H9 (cell line): ENCODE results near the gene NCK1. TPM values are rescaled to one million over a fixed set of nuclear protein-coding genes. Genes with fewer than 3 reads are reported as not detected.

Source experiments
- DNase-seq: peaks from one replicate; pipeline ENCODE4 v3.0.0-alpha.2; 2017
- H2AFZ ChIP-seq: one replicate; pipeline ENCODE4 v1.6.1; 2013; ENCODE audit warnings: mild to moderate bottlenecking, low read length, control low read depth, moderate library complexity
- H2AK5ac ChIP-seq: 2 replicates; pipeline ENCODE4 v1.6.1; 2013; ENCODE audit warnings: low read length, control low read depth, mixed read lengths; ENCODE audit not compliant: insufficient read length
- H2BK120ac ChIP-seq: one replicate; pipeline ENCODE4 v1.6.1; 2013; ENCODE audit warnings: low read depth, mild to moderate bottlenecking, low read length, control low read depth, inconsistent platforms; ENCODE audit not compliant: poor library complexity, severe bottlenecking
- H2BK12ac ChIP-seq: 2 replicates; pipeline ENCODE4 v1.6.1; 2013; ENCODE audit warnings: low read length, control low read depth, mixed read lengths, low read depth; ENCODE audit not compliant: insufficient read length
- H2BK15ac ChIP-seq: 2 replicates; pipeline ENCODE4 v1.6.1; 2013; ENCODE audit warnings: low read depth, low read length, control low read depth
- H2BK20ac ChIP-seq: one replicate; pipeline ENCODE4 v1.6.1; 2013; ENCODE audit warnings: low read depth, mild to moderate bottlenecking, low read length, control low read depth, inconsistent platforms; ENCODE audit not compliant: poor library complexity, severe bottlenecking
- H2BK5ac ChIP-seq: 2 replicates; pipeline ENCODE4 v1.6.1; 2013; ENCODE audit warnings: low read length, control low read depth, mixed read lengths; ENCODE audit not compliant: insufficient read length
- H3K14ac ChIP-seq: 2 replicates; pipeline ENCODE4 v1.6.1; 2013; ENCODE audit warnings: low read length, control low read depth; ENCODE audit not compliant: insufficient read depth
- H3K18ac ChIP-seq: 2 replicates; pipeline ENCODE4 v1.6.1; 2013; ENCODE audit warnings: low read depth, mild to moderate bottlenecking, mixed read lengths, low read length, control low read depth; ENCODE audit not compliant: insufficient read length
- H3K23ac ChIP-seq: 2 replicates; pipeline ENCODE4 v1.6.1; 2013; ENCODE audit warnings: low read length, control low read depth, mixed read lengths, low read depth; ENCODE audit not compliant: insufficient read length
- H3K23me2 ChIP-seq: 2 replicates; pipeline ENCODE4 v1.6.1; 2013; ENCODE audit warnings: low read depth, mild to moderate bottlenecking, mixed read lengths, low read length, control low read depth; ENCODE audit not compliant: insufficient read length, poor library complexity, severe bottlenecking
- H3K27ac ChIP-seq: 2 replicates; pipeline ENCODE4 v1.5.1; 2013; ENCODE audit warnings: low read length, control low read depth, mixed read lengths, low read depth; ENCODE audit not compliant: insufficient read length
- H3K27me3 ChIP-seq: 2 replicates; pipeline ENCODE4 v1.6.1; 2013; ENCODE audit warnings: low read length, control low read depth, inconsistent platforms; ENCODE audit not compliant: insufficient read depth
- H3K4ac ChIP-seq: 2 replicates; pipeline ENCODE4 v1.6.1; 2013; ENCODE audit warnings: low read depth, mild to moderate bottlenecking, control low read depth, inconsistent platforms, low read length, moderate library complexity
- H3K4me1 ChIP-seq: 2 replicates; pipeline ENCODE4 v1.6.1; 2013; ENCODE audit warnings: low read length, control low read depth, inconsistent platforms; ENCODE audit not compliant: insufficient read depth
- H3K4me2 ChIP-seq: 2 replicates; pipeline ENCODE4 v1.6.1; 2013; ENCODE audit warnings: low read length, control low read depth, mixed read lengths; ENCODE audit not compliant: insufficient read length, insufficient read depth
- H3K56ac ChIP-seq: 2 replicates; pipeline ENCODE4 v1.6.1; 2013; ENCODE audit warnings: low read depth, mild to moderate bottlenecking, mixed read lengths, low read length, control low read depth; ENCODE audit not compliant: insufficient read length
- H3K79me1 ChIP-seq: 2 replicates; pipeline ENCODE4 v1.6.1; 2013; ENCODE audit warnings: low read depth, mild to moderate bottlenecking, moderate library complexity, low read length, control low read depth, inconsistent platforms; ENCODE audit not compliant: insufficient read depth, poor library complexity, severe bottlenecking
- H3K79me2 ChIP-seq: 2 replicates; pipeline ENCODE4 v1.6.1; 2013; ENCODE audit warnings: low read length, control low read depth, inconsistent platforms; ENCODE audit not compliant: insufficient read depth
- H3K9ac ChIP-seq: 2 replicates; pipeline ENCODE4 v1.6.1; 2013; ENCODE audit warnings: low read length, control low read depth, mixed read lengths; ENCODE audit not compliant: insufficient read length; ENCODE audit errors: extremely low read depth
- H3K9me3 ChIP-seq: one replicate; pipeline ENCODE4 v1.6.1; 2013; ENCODE audit warnings: low read depth, low read length, inconsistent platforms; ENCODE audit not compliant: control insufficient read depth
- H3T11ph ChIP-seq: one replicate; pipeline ENCODE4 v1.6.1; 2013; ENCODE audit warnings: mild to moderate bottlenecking, low read length, control low read depth, inconsistent platforms
- H4K20me1 ChIP-seq: one replicate; pipeline ENCODE4 v1.6.1; 2013; ENCODE audit not compliant: control insufficient read depth, insufficient read length, insufficient read depth
- H4K5ac ChIP-seq: 2 replicates; pipeline ENCODE4 v1.6.1; 2013; ENCODE audit warnings: low read depth, mild to moderate bottlenecking, mixed read lengths, low read length, control low read depth; ENCODE audit not compliant: insufficient read length
- H4K8ac ChIP-seq: replicated peaks from 2 replicates; pipeline ENCODE4 v1.6.1; 2013; ENCODE audit warnings: low read length, control low read depth, mixed read lengths, low read depth; ENCODE audit not compliant: insufficient read length
- H4K91ac ChIP-seq: 2 replicates; pipeline ENCODE4 v1.6.1; 2013; ENCODE audit warnings: low read depth, mild to moderate bottlenecking, moderate library complexity, mixed read lengths, low read length, control low read depth; ENCODE audit not compliant: insufficient read length
- H3K27ac Mint-ChIP-seq, 3 experiments: 2 replicates in 2 of 3; 3 replicates in 1 of 3; pipeline ENCODE4 v1.8.0; 2020 to 2021; ENCODE audit warnings: mixed read lengths in 3 of 3, mild to moderate bottlenecking in 1 of 3, moderate library complexity in 1 of 3
- H3K27me3 Mint-ChIP-seq: 2 replicates; pipeline ENCODE4 v1.8.0; 2021; ENCODE audit warnings: low read depth, mild to moderate bottlenecking, moderate library complexity, mixed read lengths
- H3K36me3 Mint-ChIP-seq, 3 experiments: 2 replicates in 2 of 3; 3 replicates in 1 of 3; pipeline ENCODE4 v1.8.0; 2020 to 2021; ENCODE audit warnings: low read depth in 3 of 3, mixed read lengths in 3 of 3; ENCODE audit not compliant: insufficient read depth in 1 of 3
- H3K4me1 Mint-ChIP-seq, 2 experiments: 2 replicates each; pipeline ENCODE4 v1.8.0; 2020; ENCODE audit warnings: mixed read lengths in 2 of 2
- H3K4me3 Mint-ChIP-seq, 2 experiments: 2 replicates in 1 of 2; 3 replicates in 1 of 2; pipeline ENCODE4 v1.8.0; 2020 to 2021; ENCODE audit warnings: mild to moderate bottlenecking in 2 of 2, mixed read lengths in 2 of 2, moderate library complexity in 1 of 2
- H3K9me3 Mint-ChIP-seq, 2 experiments: 2 replicates in 1 of 2; 3 replicates in 1 of 2; pipeline ENCODE4 v1.8.0; 2020; ENCODE audit warnings: mild to moderate bottlenecking in 2 of 2, mixed read lengths in 2 of 2, moderate library complexity in 1 of 2
- CTCF ChIP-seq: fragments of 200-600 bp; sonication (generic); conservative IDR thresholded peaks from 3 replicates; pipeline ENCODE4 v1.8.0; 2021; ENCODE audit warnings: antibody characterized with exemption, mild to moderate bottlenecking
- WGBS: extraction: QIAGEN DNeasy Blood & Tissue Kit; methylation state at CpG from one replicate; pipeline ENCODE4 v1.1.7; 2013; ENCODE audit warnings: missing lambda C conversion rate, low lambda C conversion rate, mixed read lengths; ENCODE audit not compliant: insufficient read length; ENCODE audit errors: extremely low coverage; 5-methylcytosine and 5-hydroxymethylcytosine counted together
- total RNA-seq: library from RNA; stranded (reverse); gene quantifications from 2 replicates; pipeline ENCODE4 v1.2.1, GENCODE V29; 2021

NCK1 gene
- total RNA-seq, 1 experiment from 2014 or later = 26.4 TPM

DNA sequence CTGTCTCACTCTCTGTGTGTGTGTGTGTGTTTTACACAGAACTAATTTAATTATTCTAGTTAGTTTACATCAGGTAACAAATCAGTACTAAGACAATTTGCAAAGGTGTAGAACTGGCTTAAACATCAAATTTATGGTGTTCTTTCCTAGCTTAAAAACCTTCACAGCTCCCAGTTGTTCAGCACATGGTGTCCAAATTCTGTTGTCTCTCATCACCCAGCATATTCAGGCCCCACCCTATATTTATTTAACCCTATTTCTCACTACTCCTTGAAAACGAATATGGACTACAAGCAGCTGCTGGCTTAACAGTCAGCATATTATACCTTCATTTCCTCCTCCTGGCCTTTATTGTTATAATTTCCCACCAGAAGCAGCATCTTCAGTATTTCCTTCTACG lies 96.9 kb downstream of the NCK1 start:
- H3K79me2 ChIP-seq = no peaks in the 10 kb centered on the region
- no peak for TF ChIP-seq CTCF
- no peak overlapping the region for H3K14ac ChIP-seq
- no peak overlapping the region for H2BK5ac ChIP-seq
- no peak overlapping the region for H2AK5ac ChIP-seq
- H3K23me2 ChIP-seq = no peaks in the 10 kb centered on the region
- H3K27me3 ChIP-seq = no peaks in the 10 kb centered on the region
- Mint-ChIP-seq H3K27ac (no peak overlapping the region; a peak in 1 of 7 replicates), H3K4me1 (peaks cover 23 to 27% of the 10 kb centered on the region in 2 experiments), H3K4me3 (no peak overlapping the region), H3K9me3 (peaks cover 0 to 2% of the 10 kb centered on the region in 2 experiments; a peak in 2 of 5 replicates), H3K36me3 (no peaks in the 10 kb centered on the region; a peak in 1 of 7 replicates), H3K27me3 (no peaks in the 10 kb centered on the region)
- no peak overlapping the region for H2BK20ac ChIP-seq
- no peaks in the 10 kb centered on the region for H3K79me1 ChIP-seq
- peaks cover 2% of the 10 kb centered on the region; the same call in 1 of the 2 replicates for H3K4me1 ChIP-seq
- no peak overlapping the region for H3K56ac ChIP-seq
- H3T11ph ChIP-seq = no peak overlapping the region
- H3K27ac ChIP-seq = no peak overlapping the region
- H4K8ac ChIP-seq = no peak overlapping the region
- H3K18ac ChIP-seq = no peak overlapping the region
- H2AFZ ChIP-seq = no peak overlapping the region
- no peak overlapping the region for H4K91ac ChIP-seq
- WGBS = no CpG with 5 or more reads among the region's 2 CpGs
- H2BK15ac ChIP-seq = no peak overlapping the region
- no peaks in the 10 kb centered on the region for H3K9me3 ChIP-seq
- H3K4ac ChIP-seq = no peak overlapping the region
- no peak for DNase-seq
- H3K9ac ChIP-seq = no peak overlapping the region
- H2BK12ac ChIP-seq = no peak overlapping the region
- no peak overlapping the region for H3K23ac ChIP-seq
- no peak overlapping the region for H4K5ac ChIP-seq
- no peak overlapping the region for H2BK120ac ChIP-seq
- no peak overlapping the region for H3K4me2 ChIP-seq
- no peaks in the 10 kb centered on the region for H4K20me1 ChIP-seq
